HepG2 (cell line): ENCODE results near the gene TPSD1. TPM values are rescaled to one million over a fixed set of nuclear protein-coding genes. Genes with fewer than 3 reads are reported as not detected.

Experiments used
- CCDC6 ChIP-seq: sonication (generic); formaldehyde crosslinking; IDR thresholded peaks from 2 replicates; pipeline ENCODE4 v1.8.1; 2022; ENCODE audit warnings: mild to moderate bottlenecking, missing genetic modification reagents, moderate library complexity
- CENPT ChIP-seq: sonication (generic); formaldehyde crosslinking; IDR thresholded peaks from 2 replicates; pipeline ENCODE4 v1.8.0; 2022; ENCODE audit warnings: low read depth, mild to moderate bottlenecking, moderate library complexity, missing genetic modification reagents
- HNRNPUL1 ChIP-seq: fragments of 200-400 bp; formaldehyde crosslinking; IDR thresholded peaks from 2 replicates; pipeline ENCODE4 v1.6.1; 2017; ENCODE audit warnings: low read depth, mild to moderate bottlenecking, low read length, moderate library complexity
- RFX5 ChIP-seq: IDR thresholded peaks from 2 replicates; pipeline ENCODE4 v1.6.1; 2011; ENCODE audit warnings: low read depth, low read length, improper control_type of control experiment
- SOX13 ChIP-seq, 3 experiments: fragments of 450-650 bp in 1 of 3; sonication (generic) in 1 of 3; formaldehyde crosslinking in 1 of 3; IDR thresholded peaks in 2 of 3; conservative IDR thresholded peaks in 1 of 3; 2 replicates each; pipeline versions ENCODE4 v1.5.0 to v1.6.1; 2016 to 2020; ENCODE audit warnings: antibody characterized with exemption in 1 of 3, mild to moderate bottlenecking in 1 of 3, missing compliant biosample characterization in 1 of 3, missing genetic modification reagents in 1 of 3, moderate library complexity in 1 of 3
- THYN1 ChIP-seq: sonication (generic); formaldehyde crosslinking; IDR thresholded peaks from 2 replicates; pipeline ENCODE4 v1.8.1; 2023; ENCODE audit warnings: low read depth, mild to moderate bottlenecking, moderate library complexity, missing genetic modification reagents, borderline replicate concordance
- ZNF12 ChIP-seq: sonication (generic); formaldehyde crosslinking; IDR thresholded peaks from 2 replicates; pipeline ENCODE4 v1.5.0; 2020; ENCODE audit warnings: missing genetic modification reagents
- ZNF326 ChIP-seq: sonication (generic); formaldehyde crosslinking; IDR thresholded peaks from 2 replicates; pipeline ENCODE4 v1.4.0; 2020; ENCODE audit warnings: missing genetic modification reagents, borderline replicate concordance
- ZNF672 ChIP-seq: sonication (generic); formaldehyde crosslinking; IDR thresholded peaks from 2 replicates; pipeline ENCODE4 v1.8.1; 2022; ENCODE audit warnings: missing genetic modification reagents
- ZNF792 ChIP-seq: IDR thresholded peaks from 2 replicates; pipeline ENCODE4 v1.6.1; 2016
- ZNF850 ChIP-seq: sonication (generic); formaldehyde crosslinking; conservative IDR thresholded peaks from 2 replicates; pipeline ENCODE4 v1.9.0; 2021; ENCODE audit warnings: mild to moderate bottlenecking, missing genetic modification reagents
- ZSCAN9 ChIP-seq: IDR thresholded peaks from 2 replicates; pipeline ENCODE4 v1.6.1; 2016; ENCODE audit warnings: borderline replicate concordance
- polyA plus RNA-seq, 8 experiments: library from polyadenylated mRNA; depleted of rRNA in 3 of 8; stranded (reverse) in 7 of 8; unstranded in 1 of 8; fragments of >200 nt; fragmentation: Illumina TruSeq in 4 of 8; extraction: Trizol in 4 of 8; gene quantifications; 2 replicates each; pipeline versions ENCODE4 v1.2.1 to v1.2.3, GENCODE V29; 2011 to 2016; ENCODE audit warnings: low read depth in 4 of 8, missing spikeins in 1 of 8, mixed read lengths in 1 of 8; ENCODE audit not compliant: insufficient read depth in 1 of 8
- total RNA-seq, 5 experiments: library from RNA; depleted of rRNA; stranded (reverse); fragments of >200 nt; fragmentation: Illumina TruSeq; extraction: Trizol; gene quantifications; 2 replicates each; pipeline ENCODE4 v1.2.3, GENCODE V29; 2016; ENCODE audit warnings: low read depth in 1 of 5
- TF ChIP-seq, protein P1 (sequence below): sonication (generic); formaldehyde crosslinking; IDR thresholded peaks from 2 replicates; pipeline ENCODE4 v1.5.0; 2020; ENCODE audit warnings: mild to moderate bottlenecking, missing genetic modification reagents, borderline replicate concordance
- TF ChIP-seq, protein P2 (sequence below): sonication (generic); formaldehyde crosslinking; IDR thresholded peaks from 2 replicates; pipeline ENCODE4 v1.5.0; 2020; ENCODE audit warnings: missing genetic modification reagents, mild to moderate bottlenecking, borderline replicate concordance
- TF ChIP-seq, protein P3 (sequence below): sonication (generic); formaldehyde crosslinking; conservative IDR thresholded peaks from 2 replicates; pipeline ENCODE4 v1.8.1; 2023; ENCODE audit warnings: missing genetic modification reagents
- TF ChIP-seq, protein P4 (sequence below): sonication (generic); formaldehyde crosslinking; IDR thresholded peaks from 2 replicates; pipeline ENCODE4 v1.4.0; 2020; ENCODE audit warnings: mild to moderate bottlenecking, missing genetic modification reagents
- TF ChIP-seq, protein P5 (sequence below): sonication (generic); formaldehyde crosslinking; IDR thresholded peaks from 2 replicates; pipeline ENCODE4 v1.8.0; 2022; ENCODE audit warnings: missing genetic modification reagents, mild to moderate bottlenecking, moderate library complexity, borderline replicate concordance
- TF ChIP-seq, protein P6 (sequence below): sonication (generic); formaldehyde crosslinking; conservative IDR thresholded peaks from 2 replicates; pipeline ENCODE4 v1.5.0; 2020; ENCODE audit warnings: missing genetic modification reagents

The TPSD1 gene
- total and polyA plus RNA-seq, 2 of the 13 experiments (the other 11 are each of a cell fraction or from before 2014, with no cell fraction given): not detected

DNA sequence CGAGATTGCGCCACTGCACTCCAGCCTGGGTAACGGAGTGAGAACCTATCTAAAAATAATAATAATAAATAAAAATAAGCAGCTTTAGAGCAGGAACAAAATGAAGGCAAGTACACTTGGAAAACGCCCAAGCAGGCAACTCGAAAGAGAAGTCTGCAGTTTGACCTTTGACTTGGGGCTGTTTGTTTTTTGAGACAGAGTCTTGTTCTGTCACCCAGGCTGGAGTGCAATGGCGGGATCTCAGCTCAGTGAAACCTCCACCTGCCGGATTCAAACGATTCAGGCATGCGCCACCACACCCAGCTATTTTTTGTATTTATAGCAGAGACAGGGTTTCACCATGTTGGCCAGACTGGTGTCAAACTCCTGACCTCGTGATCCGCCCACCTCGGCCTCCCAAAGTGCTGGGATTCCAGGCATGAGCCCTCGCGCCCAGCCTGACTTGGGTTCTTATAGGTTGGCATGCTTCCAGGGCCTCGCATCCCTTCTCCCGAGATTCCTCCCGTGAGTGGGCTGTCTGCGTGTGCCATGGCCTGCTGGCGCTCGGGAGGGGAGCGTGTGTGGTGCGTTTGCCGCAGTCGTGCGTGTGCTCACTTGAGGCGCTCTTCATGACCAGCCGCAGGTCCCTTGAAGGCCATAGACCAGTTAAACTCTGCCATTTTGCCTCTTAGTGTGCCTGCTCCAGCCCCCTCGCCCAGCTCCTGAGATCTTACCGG lies 35.1 kb downstream of the TPSD1 start (continued):
- TF ChIP-seq, protein P1, sequence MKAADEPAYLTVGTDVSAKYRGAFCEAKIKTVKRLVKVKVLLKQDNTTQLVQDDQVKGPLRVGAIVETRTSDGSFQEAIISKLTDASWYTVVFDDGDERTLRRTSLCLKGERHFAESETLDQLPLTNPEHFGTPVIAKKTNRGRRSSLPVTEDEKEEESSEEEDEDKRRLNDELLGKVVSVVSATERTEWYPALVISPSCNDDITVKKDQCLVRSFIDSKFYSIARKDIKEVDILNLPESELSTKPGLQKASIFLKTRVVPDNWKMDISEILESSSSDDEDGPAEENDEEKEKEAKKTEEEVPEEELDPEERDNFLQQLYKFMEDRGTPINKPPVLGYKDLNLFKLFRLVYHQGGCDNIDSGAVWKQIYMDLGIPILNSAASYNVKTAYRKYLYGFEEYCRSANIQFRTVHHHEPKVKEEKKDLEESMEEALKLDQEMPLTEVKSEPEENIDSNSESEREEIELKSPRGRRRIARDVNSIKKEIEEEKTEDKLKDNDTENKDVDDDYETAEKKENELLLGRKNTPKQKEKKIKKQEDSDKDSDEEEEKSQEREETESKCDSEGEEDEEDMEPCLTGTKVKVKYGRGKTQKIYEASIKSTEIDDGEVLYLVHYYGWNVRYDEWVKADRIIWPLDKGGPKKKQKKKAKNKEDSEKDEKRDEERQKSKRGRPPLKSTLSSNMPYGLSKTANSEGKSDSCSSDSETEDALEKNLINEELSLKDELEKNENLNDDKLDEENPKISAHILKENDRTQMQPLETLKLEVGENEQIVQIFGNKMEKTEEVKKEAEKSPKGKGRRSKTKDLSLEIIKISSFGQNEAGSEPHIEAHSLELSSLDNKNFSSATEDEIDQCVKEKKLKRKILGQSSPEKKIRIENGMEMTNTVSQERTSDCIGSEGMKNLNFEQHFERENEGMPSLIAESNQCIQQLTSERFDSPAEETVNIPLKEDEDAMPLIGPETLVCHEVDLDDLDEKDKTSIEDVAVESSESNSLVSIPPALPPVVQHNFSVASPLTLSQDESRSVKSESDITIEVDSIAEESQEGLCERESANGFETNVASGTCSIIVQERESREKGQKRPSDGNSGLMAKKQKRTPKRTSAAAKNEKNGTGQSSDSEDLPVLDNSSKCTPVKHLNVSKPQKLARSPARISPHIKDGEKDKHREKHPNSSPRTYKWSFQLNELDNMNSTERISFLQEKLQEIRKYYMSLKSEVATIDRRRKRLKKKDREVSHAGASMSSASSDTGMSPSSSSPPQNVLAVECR: no peak
- TF ChIP-seq ZNF792 (CRISPR knock-in tag) (peak; percentile 68; the same call in 1 of the 2 replicates), CENPT (CRISPR knock-in tag) (no peak), CCDC6 (CRISPR knock-in tag) (no peak), THYN1 (CRISPR knock-in tag) (no peak), ZSCAN9 (CRISPR knock-in tag) (no peak), ZNF850 (CRISPR knock-in tag) (no peak), HNRNPUL1 (no peak), ZNF672 (CRISPR knock-in tag) (no peak), ZNF12 (CRISPR knock-in tag) (peak; percentile 76; the same call in 1 of the 2 replicates), SOX13 (IDR thresholded peaks at IDR 0.05) (no peak), SOX13 (CRISPR knock-in tag; conservative IDR thresholded peaks at IDR 0.05 in 1 of 2, IDR thresholded peaks at IDR 0.05 in 1 of 2) (no peak), ZNF326 (CRISPR knock-in tag) (no peak), RFX5 (no peak)
- TF ChIP-seq, protein P2, sequence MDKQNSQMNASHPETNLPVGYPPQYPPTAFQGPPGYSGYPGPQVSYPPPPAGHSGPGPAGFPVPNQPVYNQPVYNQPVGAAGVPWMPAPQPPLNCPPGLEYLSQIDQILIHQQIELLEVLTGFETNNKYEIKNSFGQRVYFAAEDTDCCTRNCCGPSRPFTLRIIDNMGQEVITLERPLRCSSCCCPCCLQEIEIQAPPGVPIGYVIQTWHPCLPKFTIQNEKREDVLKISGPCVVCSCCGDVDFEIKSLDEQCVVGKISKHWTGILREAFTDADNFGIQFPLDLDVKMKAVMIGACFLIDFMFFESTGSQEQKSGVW (CRISPR knock-in tag): no peak
- TF ChIP-seq, protein P3, sequence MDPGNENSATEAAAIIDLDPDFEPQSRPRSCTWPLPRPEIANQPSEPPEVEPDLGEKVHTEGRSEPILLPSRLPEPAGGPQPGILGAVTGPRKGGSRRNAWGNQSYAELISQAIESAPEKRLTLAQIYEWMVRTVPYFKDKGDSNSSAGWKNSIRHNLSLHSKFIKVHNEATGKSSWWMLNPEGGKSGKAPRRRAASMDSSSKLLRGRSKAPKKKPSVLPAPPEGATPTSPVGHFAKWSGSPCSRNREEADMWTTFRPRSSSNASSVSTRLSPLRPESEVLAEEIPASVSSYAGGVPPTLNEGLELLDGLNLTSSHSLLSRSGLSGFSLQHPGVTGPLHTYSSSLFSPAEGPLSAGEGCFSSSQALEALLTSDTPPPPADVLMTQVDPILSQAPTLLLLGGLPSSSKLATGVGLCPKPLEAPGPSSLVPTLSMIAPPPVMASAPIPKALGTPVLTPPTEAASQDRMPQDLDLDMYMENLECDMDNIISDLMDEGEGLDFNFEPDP (CRISPR knock-in tag): no peak
- TF ChIP-seq, protein P4, sequence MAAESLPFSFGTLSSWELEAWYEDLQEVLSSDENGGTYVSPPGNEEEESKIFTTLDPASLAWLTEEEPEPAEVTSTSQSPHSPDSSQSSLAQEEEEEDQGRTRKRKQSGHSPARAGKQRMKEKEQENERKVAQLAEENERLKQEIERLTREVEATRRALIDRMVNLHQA (CRISPR knock-in tag): no peak
- TF ChIP-seq, protein P5, sequence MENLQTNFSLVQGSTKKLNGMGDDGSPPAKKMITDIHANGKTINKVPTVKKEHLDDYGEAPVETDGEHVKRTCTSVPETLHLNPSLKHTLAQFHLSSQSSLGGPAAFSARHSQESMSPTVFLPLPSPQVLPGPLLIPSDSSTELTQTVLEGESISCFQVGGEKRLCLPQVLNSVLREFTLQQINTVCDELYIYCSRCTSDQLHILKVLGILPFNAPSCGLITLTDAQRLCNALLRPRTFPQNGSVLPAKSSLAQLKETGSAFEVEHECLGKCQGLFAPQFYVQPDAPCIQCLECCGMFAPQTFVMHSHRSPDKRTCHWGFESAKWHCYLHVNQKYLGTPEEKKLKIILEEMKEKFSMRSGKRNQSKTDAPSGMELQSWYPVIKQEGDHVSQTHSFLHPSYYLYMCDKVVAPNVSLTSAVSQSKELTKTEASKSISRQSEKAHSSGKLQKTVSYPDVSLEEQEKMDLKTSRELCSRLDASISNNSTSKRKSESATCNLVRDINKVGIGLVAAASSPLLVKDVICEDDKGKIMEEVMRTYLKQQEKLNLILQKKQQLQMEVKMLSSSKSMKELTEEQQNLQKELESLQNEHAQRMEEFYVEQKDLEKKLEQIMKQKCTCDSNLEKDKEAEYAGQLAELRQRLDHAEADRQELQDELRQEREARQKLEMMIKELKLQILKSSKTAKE (CRISPR knock-in tag): no peak
- TF ChIP-seq, protein P6, sequence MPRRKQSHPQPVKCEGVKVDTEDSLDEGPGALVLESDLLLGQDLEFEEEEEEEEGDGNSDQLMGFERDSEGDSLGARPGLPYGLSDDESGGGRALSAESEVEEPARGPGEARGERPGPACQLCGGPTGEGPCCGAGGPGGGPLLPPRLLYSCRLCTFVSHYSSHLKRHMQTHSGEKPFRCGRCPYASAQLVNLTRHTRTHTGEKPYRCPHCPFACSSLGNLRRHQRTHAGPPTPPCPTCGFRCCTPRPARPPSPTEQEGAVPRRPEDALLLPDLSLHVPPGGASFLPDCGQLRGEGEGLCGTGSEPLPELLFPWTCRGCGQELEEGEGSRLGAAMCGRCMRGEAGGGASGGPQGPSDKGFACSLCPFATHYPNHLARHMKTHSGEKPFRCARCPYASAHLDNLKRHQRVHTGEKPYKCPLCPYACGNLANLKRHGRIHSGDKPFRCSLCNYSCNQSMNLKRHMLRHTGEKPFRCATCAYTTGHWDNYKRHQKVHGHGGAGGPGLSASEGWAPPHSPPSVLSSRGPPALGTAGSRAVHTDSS: no peak
